Measurements from ENCODE around the gene TBC1D16.
"Not testable (repeated sequence)": the region's sequence is repeated elsewhere in the genome, so short reads cannot be mapped to it uniquely, and the experiment has no call there.

The TBC1D16 gene

DNA sequence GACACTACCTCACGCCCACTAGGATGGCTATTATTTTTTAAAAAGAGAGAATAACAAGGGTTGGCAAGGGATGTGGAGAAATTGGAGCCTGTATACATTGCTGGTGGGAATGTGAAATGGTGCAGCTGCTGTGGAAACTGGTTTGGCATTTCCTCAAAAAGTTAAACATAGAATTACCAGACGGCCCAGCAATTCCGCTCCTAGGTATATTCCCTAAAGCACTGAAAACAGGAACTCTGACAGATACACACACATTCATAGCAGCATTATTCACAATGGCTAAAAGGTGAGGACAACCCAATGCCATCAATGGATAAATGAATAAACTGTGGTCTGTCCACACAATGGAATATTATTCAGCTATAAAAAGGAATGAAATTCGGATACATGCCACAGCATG is 136.1 kb downstream of the TBC1D16 start:
- H3K4me3 ChIP-seq (ENCODE audit: low read depth, low read length): no peak overlapping the region
- no peak for TF ChIP-seq CTCF (IDR thresholded peaks at IDR 0.05; ENCODE audit: low read depth, low read length)

- no peak for TF ChIP-seq CTCF (IDR thresholded peaks at IDR 0.05; ENCODE audit: low read depth, low read length)
These were observed 138.2 kb downstream of the TBC1D16 start for GRCh38 chr17:79897243-79898063.

GRCh38 chr17:79893457-79893856 is 142.2 kb downstream of the TBC1D16 start:
- H3K4me3 ChIP-seq (ENCODE audit: low read depth, low read length): not testable (repeated sequence)

More at GRCh38 chr17:79897243-79898063, 138.2 kb downstream of the TBC1D16 start:
- no peak overlapping the region for H3K4me3 ChIP-seq (ENCODE audit: low read depth, low read length)

GRCh38 chr17:79892457-79893241 is 143.0 kb downstream of the TBC1D16 start:
- H3K4me3 ChIP-seq (ENCODE audit: low read depth, low read length): no peak overlapping the region
- TF ChIP-seq CTCF (IDR thresholded peaks at IDR 0.05; ENCODE audit: low read depth, low read length): no peak

DNA sequence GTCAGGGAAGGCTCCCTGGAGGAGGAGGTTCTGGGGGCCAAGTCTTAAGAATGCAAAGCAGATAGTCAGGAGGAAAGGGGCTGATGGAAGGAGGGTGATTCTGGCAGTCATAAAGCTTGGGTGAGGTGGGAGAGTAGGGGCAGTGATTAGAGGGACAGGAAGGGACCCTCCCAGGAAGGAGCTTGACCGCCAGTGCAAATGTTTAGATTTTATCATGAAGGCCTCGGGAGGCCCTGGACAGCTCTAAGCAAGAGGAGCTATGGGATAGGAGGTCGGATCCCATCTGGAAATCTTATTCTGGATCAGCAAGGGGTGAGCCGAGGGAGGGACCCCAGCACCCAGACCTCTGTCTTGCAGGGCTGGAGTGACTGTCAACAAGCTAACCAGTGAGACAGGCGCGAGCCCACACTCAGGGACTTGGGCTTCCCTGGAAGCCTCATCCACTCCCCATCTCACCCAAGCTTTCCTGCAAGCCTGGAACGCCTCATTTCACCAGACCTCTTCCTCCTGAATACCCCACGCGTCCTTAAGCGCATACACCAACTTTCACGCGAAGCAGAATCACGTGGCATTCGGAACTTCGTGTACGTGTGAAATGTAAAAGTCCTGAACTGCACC is 144.4 kb downstream of the TBC1D16 start:
- no peak for TF ChIP-seq CTCF (IDR thresholded peaks at IDR 0.05; ENCODE audit: low read depth, low read length)
- no peak overlapping the region for H3K4me3 ChIP-seq (ENCODE audit: low read depth, low read length)

DNA sequence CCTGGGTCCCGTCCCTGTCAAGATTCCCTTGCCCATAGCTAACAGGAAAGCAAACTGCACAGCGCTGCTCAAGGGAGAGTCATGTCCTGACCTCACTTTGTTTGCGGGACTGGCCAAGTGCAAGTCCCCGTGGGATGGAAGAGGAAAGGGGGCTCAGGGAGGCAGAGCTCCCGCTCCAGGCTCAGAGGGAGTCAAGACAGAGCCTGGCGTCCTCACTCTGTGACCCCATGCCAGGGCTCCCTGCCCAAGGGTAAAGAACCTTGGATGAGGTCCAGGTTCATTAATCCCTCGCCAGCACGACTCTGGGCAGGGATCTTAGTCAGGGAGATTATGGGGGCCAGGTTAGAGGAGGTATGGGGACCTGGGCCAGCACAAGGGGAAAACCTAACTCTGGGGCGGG is 145.0 kb downstream of the TBC1D16 start:
- H3K4me3 ChIP-seq (ENCODE audit: low read depth, low read length): no peak overlapping the region
- TF ChIP-seq CTCF (IDR thresholded peaks at IDR 0.05; ENCODE audit: low read depth, low read length): no peak

GRCh38 chr17:79888811-79889634 is 146.6 kb downstream of the TBC1D16 start:
- no peak overlapping the region for H3K4me3 ChIP-seq (ENCODE audit: low read depth, low read length)
- TF ChIP-seq CTCF (IDR thresholded peaks at IDR 0.05; ENCODE audit: low read depth, low read length): no peak

Measured in WI38 (cell line).